Measurements from ENCODE around the gene PLCL2. TPM values are rescaled to one million over a fixed set of nuclear protein-coding genes. Genes with fewer than 3 reads are reported as not detected.

The PLCL2 gene
- total and polyA plus RNA-seq, 10 of the 15 experiments (the other 5 are each of a cell fraction or from before 2014, with no cell fraction given) = 7.5 to 37.3 (median 21.7) TPM

DNA sequence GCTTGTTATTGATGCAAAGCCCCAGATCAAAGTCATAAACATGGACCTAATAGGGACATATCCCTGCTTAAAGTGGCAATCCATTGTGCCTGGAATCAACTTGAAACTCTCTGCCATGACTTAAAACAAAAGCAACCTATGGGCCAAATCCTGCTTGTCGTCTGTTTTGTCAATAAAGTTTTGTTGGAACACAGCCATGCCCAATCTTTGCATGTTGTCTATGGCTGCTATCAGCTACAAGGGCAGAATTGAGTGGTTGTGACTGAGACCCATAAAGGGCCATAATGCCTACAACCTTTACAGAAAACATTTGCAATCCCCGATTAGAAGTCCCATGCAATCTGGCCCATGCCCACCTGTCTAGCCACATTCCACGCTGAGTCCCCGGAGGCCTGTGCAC, 235.4 kb downstream of the PLCL2 start:
- H2AFZ ChIP-seq (ENCODE audit: control insufficient read depth, low read depth, low read length) = no peak overlapping the region
- H3K4me3 ChIP-seq = no peak overlapping the region
- no peaks in the 10 kb centered on the region for H3K27me3 ChIP-seq (replicated peaks in 1 of 2; ENCODE audit: control insufficient read depth in 2 of 2, insufficient read depth in 2 of 2, low read length in 1 of 2)
- no peaks in the 10 kb centered on the region for H3K79me2 ChIP-seq (ENCODE audit: control insufficient read depth, insufficient read depth, low read length)
- POLR2A ChIA-PET = no interaction called here
- WGBS (ENCODE audit: insufficient coverage, insufficient replicate concordance, low lambda C conversion rate, missing lambda C conversion rate) = 86% methylated on average over 4 of the region's 4 CpGs
- FAIRE-seq (no peak), ATAC-seq (no peak), DNase-seq (ENCODE audit: low read depth, low spot score) (no peak)
- no peak overlapping the region for H3K9ac ChIP-seq (ENCODE audit: control insufficient read depth, insufficient read depth, low read length)
- no peak overlapping the region for H3K27ac ChIP-seq (ENCODE audit: control insufficient read depth, insufficient read depth)
- no peak overlapping the region for H3K4me2 ChIP-seq (ENCODE audit: control insufficient read depth, insufficient read depth)
- BruUV-seq (replicated peaks) = no TSS peak
- TF ChIP-seq, protein P1, sequence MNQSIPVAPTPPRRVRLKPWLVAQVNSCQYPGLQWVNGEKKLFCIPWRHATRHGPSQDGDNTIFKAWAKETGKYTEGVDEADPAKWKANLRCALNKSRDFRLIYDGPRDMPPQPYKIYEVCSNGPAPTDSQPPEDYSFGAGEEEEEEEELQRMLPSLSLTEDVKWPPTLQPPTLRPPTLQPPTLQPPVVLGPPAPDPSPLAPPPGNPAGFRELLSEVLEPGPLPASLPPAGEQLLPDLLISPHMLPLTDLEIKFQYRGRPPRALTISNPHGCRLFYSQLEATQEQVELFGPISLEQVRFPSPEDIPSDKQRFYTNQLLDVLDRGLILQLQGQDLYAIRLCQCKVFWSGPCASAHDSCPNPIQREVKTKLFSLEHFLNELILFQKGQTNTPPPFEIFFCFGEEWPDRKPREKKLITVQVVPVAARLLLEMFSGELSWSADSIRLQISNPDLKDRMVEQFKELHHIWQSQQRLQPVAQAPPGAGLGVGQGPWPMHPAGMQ (IDR thresholded peaks at IDR 0.05; ENCODE audit: borderline replicate concordance) = no peak
- TF ChIP-seq, protein P2, sequence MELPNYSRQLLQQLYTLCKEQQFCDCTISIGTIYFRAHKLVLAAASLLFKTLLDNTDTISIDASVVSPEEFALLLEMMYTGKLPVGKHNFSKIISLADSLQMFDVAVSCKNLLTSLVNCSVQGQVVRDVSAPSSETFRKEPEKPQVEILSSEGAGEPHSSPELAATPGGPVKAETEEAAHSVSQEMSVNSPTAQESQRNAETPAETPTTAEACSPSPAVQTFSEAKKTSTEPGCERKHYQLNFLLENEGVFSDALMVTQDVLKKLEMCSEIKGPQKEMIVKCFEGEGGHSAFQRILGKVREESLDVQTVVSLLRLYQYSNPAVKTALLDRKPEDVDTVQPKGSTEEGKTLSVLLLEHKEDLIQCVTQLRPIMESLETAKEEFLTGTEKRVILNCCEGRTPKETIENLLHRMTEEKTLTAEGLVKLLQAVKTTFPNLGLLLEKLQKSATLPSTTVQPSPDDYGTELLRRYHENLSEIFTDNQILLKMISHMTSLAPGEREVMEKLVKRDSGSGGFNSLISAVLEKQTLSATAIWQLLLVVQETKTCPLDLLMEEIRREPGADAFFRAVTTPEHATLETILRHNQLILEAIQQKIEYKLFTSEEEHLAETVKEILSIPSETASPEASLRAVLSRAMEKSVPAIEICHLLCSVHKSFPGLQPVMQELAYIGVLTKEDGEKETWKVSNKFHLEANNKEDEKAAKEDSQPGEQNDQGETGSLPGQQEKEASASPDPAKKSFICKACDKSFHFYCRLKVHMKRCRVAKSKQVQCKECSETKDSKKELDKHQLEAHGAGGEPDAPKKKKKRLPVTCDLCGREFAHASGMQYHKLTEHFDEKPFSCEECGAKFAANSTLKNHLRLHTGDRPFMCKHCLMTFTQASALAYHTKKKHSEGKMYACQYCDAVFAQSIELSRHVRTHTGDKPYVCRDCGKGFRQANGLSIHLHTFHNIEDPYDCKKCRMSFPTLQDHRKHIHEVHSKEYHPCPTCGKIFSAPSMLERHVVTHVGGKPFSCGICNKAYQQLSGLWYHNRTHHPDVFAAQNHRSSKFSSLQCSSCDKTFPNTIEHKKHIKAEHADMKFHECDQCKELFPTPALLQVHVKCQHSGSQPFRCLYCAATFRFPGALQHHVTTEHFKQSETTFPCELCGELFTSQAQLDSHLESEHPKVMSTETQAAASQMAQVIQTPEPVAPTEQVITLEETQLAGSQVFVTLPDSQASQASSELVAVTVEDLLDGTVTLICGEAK (IDR thresholded peaks at IDR 0.05; ENCODE audit: borderline replicate concordance) = peak; percentile 73
- CTCF ChIA-PET = no interaction called here
- H3K9me3 ChIP-seq (replicated peaks; ENCODE audit: control insufficient read depth, insufficient read depth, low read length) = peaks cover 3% of the 10 kb centered on the region; the same call in 2 of the 3 replicates
- no peaks in the 10 kb centered on the region for H3K36me3 ChIP-seq (ENCODE audit: control insufficient read depth in 2 of 2, insufficient read depth in 2 of 2, low read length in 1 of 2)
- SMC1A ChIA-PET (ENCODE audit: uncharacterized antibody, unreplicated experiment) = no interaction called here
- no peaks in the 10 kb centered on the region for H4K20me1 ChIP-seq (ENCODE audit: control insufficient read depth, insufficient read depth)
- in situ Hi-C loops (cut with MboI) = no loop called here
- intact Hi-C loops (cut with micrococcal nuclease; ENCODE audit: unreplicated experiment) = no loop called here
- H3K4me1 ChIP-seq (ENCODE audit: control insufficient read depth, insufficient read depth, low read length) = no peaks in the 10 kb centered on the region
- RAD21 ChIA-PET (ENCODE audit: unreplicated experiment) = no interaction called here

All from GM12878 (cell line).